GM12891 (cell line): ENCODE results near the gene SCYGR3.

Source experiments
- PAX5 ChIP-seq: IDR thresholded peaks from 2 replicates; pipeline ENCODE4 v1.6.1; 2011; ENCODE audit warnings: low read length, moderate library complexity, mild to moderate bottlenecking; ENCODE audit not compliant: insufficient read depth, severe bottlenecking
- POLR2A ChIP-seq: IDR thresholded peaks from 2 replicates; pipeline ENCODE4 v1.6.1; 2011; ENCODE audit warnings: low read depth, low read length, control low read depth
- POLR2AphosphoS5 ChIP-seq: IDR thresholded peaks from 2 replicates; pipeline ENCODE4 v1.6.1; 2011; ENCODE audit warnings: low read depth, low read length, control low read depth

DNA sequence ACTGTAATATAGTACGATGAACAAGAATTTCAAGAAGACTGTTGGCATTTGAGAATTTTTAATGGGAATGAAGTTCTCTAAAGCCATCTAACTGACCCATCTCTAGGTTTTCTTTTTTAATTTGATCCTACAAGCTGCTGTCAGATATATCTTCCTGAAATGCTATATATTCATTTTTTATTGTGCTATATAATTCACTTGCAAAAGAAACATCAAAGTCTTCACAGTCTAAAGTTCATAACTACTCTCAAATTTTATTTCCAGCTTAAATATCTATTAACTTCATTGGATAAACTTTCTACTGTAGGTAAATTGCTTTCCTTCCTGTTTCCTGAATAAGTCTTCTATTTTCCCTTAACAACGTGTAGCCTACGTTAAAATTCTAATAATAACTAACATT, 12.3 kb downstream of the SCYGR3 start:
- TF ChIP-seq POLR2A, result no peak
- no peak for TF ChIP-seq PAX5
- no peak for TF ChIP-seq POLR2AphosphoS5
